COR-L47 (cell line): ENCODE measurements around the gene SETD3.

ENCODE experiments used
- DNase-seq: peaks from one replicate; lab custom pipeline; 2025; lab: John Stamatoyannopoulos, UW

The SETD3 gene

GRCh38 chr14:99516871-99517642 lies 36.4 kb upstream of the SETD3 start:
- no peak for DNase-seq

- DNase-seq, result no peak
These were observed 35.7 kb upstream of the SETD3 start for GRCh38 chr14:99516156-99516870.

GRCh38 chr14:99515301-99516155 lies 34.9 kb upstream of the SETD3 start:
- DNase-seq, result no peak

- no peak for DNase-seq
These were observed 34.1 kb upstream of the SETD3 start for GRCh38 chr14:99514552-99515300.

GRCh38 chr14:99513946-99514551 lies 33.4 kb upstream of the SETD3 start:
- DNase-seq, result no peak

- no peak for DNase-seq
These were observed 32.6 kb upstream of the SETD3 start for GRCh38 chr14:99513183-99513694.

- no peak for DNase-seq
These were observed 32.0 kb upstream of the SETD3 start for GRCh38 chr14:99512571-99513182.

- DNase-seq, result no peak
These were observed 31.4 kb upstream of the SETD3 start for GRCh38 chr14:99512110-99512449.

GRCh38 chr14:99511421-99512109 lies 30.9 kb upstream of the SETD3 start:
- DNase-seq, result no peak

GRCh38 chr14:99510556-99511139 lies 30.0 kb upstream of the SETD3 start:
- DNase-seq, result no peak

- DNase-seq, result no peak
These were observed 29.4 kb upstream of the SETD3 start for GRCh38 chr14:99509871-99510555.

GRCh38 chr14:99508896-99509629 lies 28.4 kb upstream of the SETD3 start:
- DNase-seq, result no peak

GRCh38 chr14:99507860-99508640 lies 27.4 kb upstream of the SETD3 start:
- DNase-seq, result no peak

GRCh38 chr14:99506276-99506675 lies 25.6 kb upstream of the SETD3 start:
- DNase-seq, result no peak

- no peak for DNase-seq
These were observed 24.4 kb upstream of the SETD3 start for GRCh38 chr14:99505089-99505488.

- no peak for DNase-seq
These were observed 23.3 kb upstream of the SETD3 start for GRCh38 chr14:99503848-99504453.

GRCh38 chr14:99502989-99503421 lies 22.3 kb upstream of the SETD3 start:
- DNase-seq, result no peak
